ENCODE results near the gene STIMATE.

Gene STIMATE

GRCh38 chr3:52841981-52842340 is 55.4 kb downstream of the STIMATE start:
- Histone ChIP-seq H3K4me1 (ENCODE audit: control insufficient read depth, insufficient read depth, low read length) (no peaks in the 10 kb centered on the region), H3K9ac (ENCODE audit: low read depth, low read length) (no peak overlapping the region), H3K36me3 (ENCODE audit: control insufficient read depth, insufficient read depth, low read length) (peaks cover 25% of the 10 kb centered on the region; the same call in 1 of the 2 replicates), H3K27me3 (ENCODE audit: control insufficient read depth, insufficient read depth, low read length) (no peaks in the 10 kb centered on the region), H3K9me3 (ENCODE audit: control insufficient read depth, insufficient read depth, low read length) (no peaks in the 10 kb centered on the region), H3K27ac (ENCODE audit: low read depth, low read length) (no peak overlapping the region), H3K4me3 (ENCODE audit: low read depth, low read length) (no peak overlapping the region)

DNA sequence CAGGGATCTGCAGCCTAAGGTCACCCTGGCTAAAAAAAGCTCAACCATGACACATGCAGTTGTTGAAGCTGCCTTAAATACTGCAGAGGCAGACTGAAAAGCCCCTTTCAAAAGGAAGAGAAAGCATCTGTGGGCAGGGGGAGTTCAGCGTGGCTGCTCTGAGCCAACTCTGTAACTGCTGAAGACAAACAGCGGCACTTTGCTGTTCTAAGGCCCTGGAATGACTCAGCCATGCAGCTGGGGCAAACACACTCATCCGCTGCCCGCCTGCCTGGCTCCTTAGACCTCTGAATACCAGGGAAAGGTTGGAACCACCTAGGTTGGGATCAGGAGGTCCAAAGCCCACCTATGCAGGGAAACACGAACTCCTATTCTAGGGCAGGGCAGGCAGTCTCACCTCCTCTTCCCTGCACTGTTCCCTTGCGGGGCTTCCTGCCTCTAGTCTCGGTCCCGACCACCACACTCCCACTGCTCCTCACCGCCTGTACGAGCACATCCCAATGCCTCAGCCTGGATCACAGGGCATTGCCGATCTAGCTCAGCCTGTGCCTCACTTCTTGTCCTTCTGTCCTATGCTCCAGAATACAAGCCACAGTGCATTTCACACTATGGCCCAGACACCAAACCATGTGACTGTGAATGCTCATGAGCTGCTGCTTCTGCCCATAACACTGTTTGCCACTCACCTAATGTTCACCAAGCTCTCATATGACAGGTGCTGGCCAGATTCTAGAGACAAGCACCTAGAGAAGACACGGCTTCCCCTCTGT is 56.0 kb downstream of the STIMATE start:
- no peak overlapping the region for H3K9ac ChIP-seq (ENCODE audit: low read depth, low read length)
- H3K4me3 ChIP-seq (ENCODE audit: low read depth, low read length): no peak overlapping the region
- no peaks in the 10 kb centered on the region for H3K9me3 ChIP-seq (ENCODE audit: control insufficient read depth, insufficient read depth, low read length)
- no peaks in the 10 kb centered on the region for H3K4me1 ChIP-seq (ENCODE audit: control insufficient read depth, insufficient read depth, low read length)
- H3K27me3 ChIP-seq (ENCODE audit: control insufficient read depth, insufficient read depth, low read length): no peaks in the 10 kb centered on the region
- H3K36me3 ChIP-seq (ENCODE audit: control insufficient read depth, insufficient read depth, low read length): peaks cover 25% of the 10 kb centered on the region; the same call in 1 of the 2 replicates
- H3K27ac ChIP-seq (ENCODE audit: low read depth, low read length): no peak overlapping the region

- Histone ChIP-seq H3K9me3 (ENCODE audit: control insufficient read depth, insufficient read depth, low read length) (no peaks in the 10 kb centered on the region), H3K4me1 (ENCODE audit: control insufficient read depth, insufficient read depth, low read length) (peaks cover 7% of the 10 kb centered on the region; the same call in 1 of the 2 replicates), H3K9ac (ENCODE audit: low read depth, low read length) (no peak overlapping the region), H3K4me3 (ENCODE audit: low read depth, low read length) (no peak overlapping the region), H3K27ac (ENCODE audit: low read depth, low read length) (no peak overlapping the region), H3K27me3 (ENCODE audit: control insufficient read depth, insufficient read depth, low read length) (no peaks in the 10 kb centered on the region), H3K36me3 (ENCODE audit: control insufficient read depth, insufficient read depth, low read length) (peaks cover 27% of the 10 kb centered on the region; the same call in 1 of the 2 replicates)
Observed at GRCh38 chr3:52839892-52840545, 57.3 kb downstream of the STIMATE start.

- Histone ChIP-seq H3K36me3 (ENCODE audit: control insufficient read depth, insufficient read depth, low read length) (peaks cover 27% of the 10 kb centered on the region; the same call in 1 of the 2 replicates), H3K27ac (ENCODE audit: low read depth, low read length) (no peak overlapping the region), H3K9ac (ENCODE audit: low read depth, low read length) (no peak overlapping the region), H3K4me1 (ENCODE audit: control insufficient read depth, insufficient read depth, low read length) (peaks cover 7% of the 10 kb centered on the region; the same call in 1 of the 2 replicates), H3K27me3 (ENCODE audit: control insufficient read depth, insufficient read depth, low read length) (no peaks in the 10 kb centered on the region), H3K4me3 (ENCODE audit: low read depth, low read length) (no peak overlapping the region), H3K9me3 (ENCODE audit: control insufficient read depth, insufficient read depth, low read length) (no peaks in the 10 kb centered on the region)
Observed at GRCh38 chr3:52839268-52839575, 58.1 kb downstream of the STIMATE start.

DNA sequence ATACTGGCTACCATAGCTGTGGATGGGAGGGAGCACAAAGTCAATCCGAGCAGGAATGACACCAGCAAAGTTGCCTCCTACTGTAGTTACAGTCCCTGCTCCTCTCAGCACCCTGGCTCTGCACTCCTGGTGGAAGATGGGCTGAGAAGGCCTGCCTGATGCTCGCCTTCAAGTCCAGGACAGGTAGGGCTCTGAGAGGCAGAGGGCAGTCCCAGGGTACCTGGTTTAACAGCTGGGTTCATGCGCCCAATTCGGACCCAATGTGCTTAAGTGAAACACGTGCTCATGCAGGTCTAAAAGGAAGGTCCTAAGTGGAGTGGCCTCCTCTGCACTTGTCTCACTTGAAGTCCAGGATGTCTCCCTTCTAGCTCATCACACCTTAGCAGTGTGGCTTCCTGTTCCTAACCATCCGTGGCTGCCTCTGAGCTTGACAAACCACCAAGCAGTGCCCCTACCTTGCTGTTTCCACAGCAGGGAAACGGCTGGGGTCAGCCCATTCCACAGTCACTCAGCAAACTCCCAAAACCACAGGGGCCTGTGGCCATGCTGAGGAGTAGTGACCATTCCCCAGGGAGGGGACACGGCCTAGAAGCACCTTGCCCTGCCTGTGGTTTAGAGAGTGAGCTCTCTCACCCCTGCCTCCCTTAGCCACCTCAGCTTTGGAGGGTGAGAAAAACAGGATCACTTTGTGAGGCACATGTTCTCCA is 58.6 kb downstream of the STIMATE start:
- H3K36me3 ChIP-seq (ENCODE audit: control insufficient read depth, insufficient read depth, low read length): peaks cover 27% of the 10 kb centered on the region; the same call in 1 of the 2 replicates
- no peaks in the 10 kb centered on the region for H3K9me3 ChIP-seq (ENCODE audit: control insufficient read depth, insufficient read depth, low read length)
- H3K4me1 ChIP-seq (ENCODE audit: control insufficient read depth, insufficient read depth, low read length): peaks cover 7% of the 10 kb centered on the region; the same call in 1 of the 2 replicates
- no peak overlapping the region for H3K9ac ChIP-seq (ENCODE audit: low read depth, low read length)
- H3K27ac ChIP-seq (ENCODE audit: low read depth, low read length): no peak overlapping the region
- H3K4me3 ChIP-seq (ENCODE audit: low read depth, low read length): no peak overlapping the region
- H3K27me3 ChIP-seq (ENCODE audit: control insufficient read depth, insufficient read depth, low read length): no peaks in the 10 kb centered on the region

DNA sequence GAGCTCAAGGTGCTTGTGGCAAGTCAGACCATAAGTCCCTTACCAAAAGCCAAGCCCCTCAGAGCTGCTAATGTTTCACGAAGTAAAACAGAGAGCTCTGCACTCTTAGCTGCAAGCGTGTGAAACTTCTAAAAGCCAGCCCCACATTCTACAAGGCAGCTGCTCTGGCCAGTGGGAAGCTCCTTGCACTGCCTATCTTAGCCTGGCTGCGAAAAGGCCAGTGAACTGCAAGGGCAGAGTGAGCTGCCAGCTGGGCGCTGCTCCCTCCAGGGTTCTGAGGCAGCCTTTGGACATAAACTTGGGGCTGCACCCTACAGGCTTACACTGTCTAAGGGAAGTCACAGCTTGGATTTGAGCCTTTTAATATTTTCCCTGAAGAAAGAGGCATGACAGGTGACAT is 60.4 kb downstream of the STIMATE start:
- Histone ChIP-seq H3K9me3 (ENCODE audit: control insufficient read depth, insufficient read depth, low read length) (no peaks in the 10 kb centered on the region), H3K27ac (ENCODE audit: low read depth, low read length) (no peak overlapping the region), H3K4me3 (ENCODE audit: low read depth, low read length) (no peak overlapping the region), H3K27me3 (ENCODE audit: control insufficient read depth, insufficient read depth, low read length) (no peaks in the 10 kb centered on the region), H3K9ac (ENCODE audit: low read depth, low read length) (no peak overlapping the region), H3K4me1 (ENCODE audit: control insufficient read depth, insufficient read depth, low read length) (peaks cover 7% of the 10 kb centered on the region; the same call in 1 of the 2 replicates), H3K36me3 (ENCODE audit: control insufficient read depth, insufficient read depth, low read length) (peaks cover 19% of the 10 kb centered on the region; the same call in 1 of the 2 replicates)

DNA sequence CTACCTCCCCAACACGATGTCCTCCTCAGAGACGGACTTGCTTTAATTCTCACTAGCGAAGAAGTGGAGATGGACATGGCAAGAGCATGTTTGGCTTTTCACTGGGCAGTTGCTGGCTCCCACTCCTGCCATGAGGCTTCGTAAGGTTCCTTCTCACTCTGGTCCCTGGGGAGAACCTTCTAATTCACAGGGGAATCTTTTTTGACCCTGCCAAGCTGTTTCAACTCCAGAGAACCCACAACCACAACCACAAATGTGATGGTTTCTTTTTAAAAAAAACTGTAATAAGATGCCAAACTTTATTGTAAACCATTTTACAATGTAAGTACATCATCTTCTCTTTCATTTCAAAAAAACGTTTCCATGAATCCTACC is 60.9 kb downstream of the STIMATE start:
- no peaks in the 10 kb centered on the region for H3K9me3 ChIP-seq (ENCODE audit: control insufficient read depth, insufficient read depth, low read length)
- no peak overlapping the region for H3K9ac ChIP-seq (ENCODE audit: low read depth, low read length)
- no peak overlapping the region for H3K27ac ChIP-seq (ENCODE audit: low read depth, low read length)
- H3K4me1 ChIP-seq (ENCODE audit: control insufficient read depth, insufficient read depth, low read length): peaks cover 7% of the 10 kb centered on the region; the same call in 1 of the 2 replicates
- peaks cover 15% of the 10 kb centered on the region; the same call in 1 of the 2 replicates for H3K36me3 ChIP-seq (ENCODE audit: control insufficient read depth, insufficient read depth, low read length)
- no peaks in the 10 kb centered on the region for H3K27me3 ChIP-seq (ENCODE audit: control insufficient read depth, insufficient read depth, low read length)
- no peak overlapping the region for H3K4me3 ChIP-seq (ENCODE audit: low read depth, low read length)

- Histone ChIP-seq H3K9me3 (ENCODE audit: control insufficient read depth, insufficient read depth, low read length) (no peaks in the 10 kb centered on the region), H3K36me3 (ENCODE audit: control insufficient read depth, insufficient read depth, low read length) (peaks cover 9% of the 10 kb centered on the region; the same call in 1 of the 2 replicates), H3K4me1 (ENCODE audit: control insufficient read depth, insufficient read depth, low read length) (peaks cover 7% of the 10 kb centered on the region; the same call in 1 of the 2 replicates), H3K27ac (ENCODE audit: low read depth, low read length) (peak overlapping the region; percentile 39), H3K27me3 (ENCODE audit: control insufficient read depth, insufficient read depth, low read length) (no peaks in the 10 kb centered on the region), H3K9ac (ENCODE audit: low read depth, low read length) (no peak overlapping the region), H3K4me3 (ENCODE audit: low read depth, low read length) (no peak overlapping the region)
Observed at GRCh38 chr3:52835766-52836470, 61.4 kb downstream of the STIMATE start.

DNA sequence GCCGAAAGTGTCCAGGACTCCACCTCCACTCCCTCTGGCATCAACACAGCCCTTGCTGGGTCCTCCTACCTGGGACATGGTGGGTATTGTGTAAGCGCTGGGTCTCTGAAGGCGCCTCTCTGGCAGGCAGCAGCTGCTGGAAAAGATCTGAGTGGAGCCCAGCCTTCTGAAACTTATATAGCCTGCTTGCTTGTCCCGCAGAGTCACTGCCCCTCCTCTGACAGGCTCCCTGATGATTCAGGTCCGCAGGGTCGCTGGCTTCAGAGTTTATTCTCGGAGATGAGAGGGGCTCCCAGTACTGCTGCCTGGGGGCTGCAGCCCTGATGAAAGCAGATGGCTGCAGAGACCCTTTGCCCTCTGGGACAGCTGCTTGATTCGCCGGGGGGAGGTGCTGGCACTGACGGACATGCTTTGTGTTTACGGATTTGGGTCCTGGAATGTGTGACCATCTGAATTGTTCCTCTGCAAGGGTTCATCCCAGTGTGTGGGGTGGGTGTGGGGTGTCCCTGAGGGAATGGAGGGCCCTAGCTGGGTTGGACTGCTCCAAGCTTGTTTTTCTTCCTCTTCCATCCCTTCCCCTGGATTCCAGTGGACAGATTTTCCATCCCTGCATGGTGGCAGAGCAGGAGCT is 62.4 kb downstream of the STIMATE start, which contains the start of gene MUSTN1:
Gene MUSTN1, minus strand, starts transcription at position 149 of the 631 bp plus-strand sequence. Its CDS starts 71 bp downstream, at position 78.
- Histone ChIP-seq H3K9me3 (ENCODE audit: control insufficient read depth, insufficient read depth, low read length) (no peaks in the 10 kb centered on the region), H3K36me3 (ENCODE audit: control insufficient read depth, insufficient read depth, low read length) (peaks cover 7% of the 10 kb centered on the region; the same call in 1 of the 2 replicates), H3K9ac (ENCODE audit: low read depth, low read length) (no peak within 1 kb of the TSS)

GRCh38 chr3:52833202-52833601 is 64.1 kb downstream of the STIMATE start:
- Histone ChIP-seq H3K9me3 (ENCODE audit: control insufficient read depth, insufficient read depth, low read length) (no peaks in the 10 kb centered on the region), H3K4me3 (ENCODE audit: low read depth, low read length) (no peak overlapping the region), H3K36me3 (ENCODE audit: control insufficient read depth, insufficient read depth, low read length) (peaks cover 4% of the 10 kb centered on the region; the same call in 1 of the 2 replicates), H3K9ac (ENCODE audit: low read depth, low read length) (no peak overlapping the region), H3K27me3 (ENCODE audit: control insufficient read depth, insufficient read depth, low read length) (no peaks in the 10 kb centered on the region), H3K27ac (ENCODE audit: low read depth, low read length) (no peak overlapping the region), H3K4me1 (ENCODE audit: control insufficient read depth, insufficient read depth, low read length) (peaks cover 7% of the 10 kb centered on the region; the same call in 1 of the 2 replicates)

More for the DNA sequence above, 62.4 kb downstream of the STIMATE start, which contains the start of gene MUSTN1:
- Histone ChIP-seq H3K4me1 (ENCODE audit: control insufficient read depth, insufficient read depth, low read length) (peaks cover 7% of the 10 kb centered on the region; the same call in 1 of the 2 replicates), H3K4me3 (ENCODE audit: low read depth, low read length) (no peak within 1 kb of the TSS), H3K27ac (ENCODE audit: low read depth, low read length) (peak within 1 kb of the TSS; percentile 39), H3K27me3 (ENCODE audit: control insufficient read depth, insufficient read depth, low read length) (no peaks in the 10 kb centered on the region)

All from HUES48 (cell line).